HCT116 (cell line): ENCODE measurements around the gene BRD2. TPM values are rescaled to one million over a fixed set of nuclear protein-coding genes. Genes with fewer than 3 reads are reported as not detected.

Source experiments
- ATAC-seq: fragments of 200-7000 bp; cut with Tn5 transposase; 2 replicates; pipeline ENCODE4 v1.9.1; 2020; ENCODE audit warnings: mild to moderate bottlenecking, moderate library complexity
- BruUV-seq: library from RNA; stranded (reverse); fragments of 400-500 nt; replicated peaks from 2 replicates; lab custom pipeline; 2021; lab: Mats Ljungman, UMichigan
- CTCF ChIA-PET: fragments of 300-600 bp; sonication (Branson Sonifier 250); formaldehyde crosslinking; loops from one replicate; lab custom pipeline; 2021; ENCODE audit warnings: antibody characterized with exemption; lab: Charles Lee
- POLR2A ChIA-PET: fragments of 300-600, 350-600 bp; sonication (Branson Sonifier 250); formaldehyde crosslinking; loops from one replicate; lab custom pipeline; 2021; ENCODE audit warnings: antibody characterized with exemption; lab: Charles Lee
- RAD21 ChIA-PET, 2 experiments: fragments of 300-600 bp; sonication (Branson Sonifier 250); formaldehyde crosslinking; loops; one replicate each; lab custom pipeline; 2023; ENCODE audit warnings: low total read pairs in 2 of 2; ENCODE audit not compliant: uncharacterized antibody in 2 of 2, unreplicated experiment in 2 of 2, low non-redundant PET in 1 of 2; lab: Charles Lee
- DNase-seq: peaks from one replicate; pipeline ENCODE4 v3.0.0-alpha.2; 2010; ENCODE audit warnings: low read depth, low spot score
- H2AFZ ChIP-seq: fragments of 200-600 bp; shearing (Covaris generic), sonication (generic); 2 replicates; pipeline ENCODE4 v1.6.1; 2017; ENCODE audit warnings: low read depth, mixed run types, mixed read lengths, antibody characterized with exemption, low read length; ENCODE audit not compliant: poor library complexity, severe bottlenecking
- H3K27ac ChIP-seq: 2 replicates; pipeline ENCODE4 v1.5.1; 2012; ENCODE audit warnings: low read depth, low read length
- H3K27me3 ChIP-seq: fragments of 200-600 bp; sonication (generic); 2 replicates; pipeline ENCODE4 v1.6.1; 2016; ENCODE audit warnings: mixed run types, low read length, mixed read lengths; ENCODE audit not compliant: insufficient read depth
- H3K36me3 ChIP-seq, 2 experiments: fragments of 200-500 bp in 1 of 2; fragments of 200-600 bp in 1 of 2; sonication (Bioruptor generic) in 1 of 2; sonication (generic) in 1 of 2; 2 replicates each; pipeline versions ENCODE4 v1.5.1 to v1.6.1; 2014 to 2016; ENCODE audit warnings: low read length in 2 of 2, inconsistent platforms in 1 of 2, mixed read lengths in 1 of 2, mixed run types in 1 of 2; ENCODE audit not compliant: insufficient read depth in 2 of 2, control insufficient read depth in 1 of 2
- H3K4me1 ChIP-seq, 2 experiments: fragments of 200-600 bp in 1 of 2; sonication (generic) in 1 of 2; 2 replicates each; pipeline versions ENCODE4 v1.5.1 to v1.6.1; 2012 to 2017; ENCODE audit warnings: low read length in 2 of 2, inconsistent platforms in 1 of 2, mild to moderate bottlenecking in 1 of 2, mixed read lengths in 1 of 2, mixed run types in 1 of 2, moderate library complexity in 1 of 2; ENCODE audit not compliant: insufficient read depth in 2 of 2, control insufficient read depth in 1 of 2
- H3K4me2 ChIP-seq: fragments of 200-600 bp; sonication (generic); 2 replicates; pipeline ENCODE4 v1.6.1; 2017; ENCODE audit warnings: mixed run types, low read length, mixed read lengths
- H3K4me3 ChIP-seq, 2 experiments: fragments of 200-600 bp in 1 of 2; sonication (generic) in 1 of 2; replicated peaks in 1 of 2; 2 replicates each; pipeline ENCODE4 v1.5.1; 2011 to 2016; ENCODE audit warnings: low read length in 2 of 2, control low read depth in 1 of 2, low read depth in 1 of 2, mild to moderate bottlenecking in 1 of 2, mixed read lengths in 1 of 2, mixed run types in 1 of 2
- H3K79me2 ChIP-seq: fragments of 200-600 bp; sonication (generic); 2 replicates; pipeline ENCODE4 v1.6.1; 2017; ENCODE audit warnings: mild to moderate bottlenecking, mixed run types, low read length, moderate library complexity, mixed read lengths; ENCODE audit not compliant: insufficient read depth
- H3K9ac ChIP-seq: fragments of 200-600 bp; sonication (generic); 2 replicates; pipeline ENCODE4 v1.6.1; 2016; ENCODE audit warnings: low read length, mixed read lengths
- H3K9me2 ChIP-seq: fragments of 200-600 bp; sonication (generic), shearing (Covaris generic); 2 replicates; pipeline ENCODE4 v1.6.1; 2017; ENCODE audit warnings: mixed run types, mild to moderate bottlenecking, moderate library complexity; ENCODE audit not compliant: insufficient read depth
- H3K9me3 ChIP-seq, 2 experiments: fragments of 200-500 bp in 1 of 2; fragments of 200-600 bp in 1 of 2; sonication (Bioruptor generic) in 1 of 2; sonication (generic) in 1 of 2; 2 replicates each; pipeline ENCODE4 v1.6.1; 2014 to 2017; ENCODE audit warnings: low read length in 2 of 2, mixed read lengths in 2 of 2, inconsistent platforms in 1 of 2, low read depth in 1 of 2, mild to moderate bottlenecking in 1 of 2, mixed run types in 1 of 2, moderate library complexity in 1 of 2; ENCODE audit not compliant: control insufficient read depth in 1 of 2, insufficient read depth in 1 of 2
- H4K20me1 ChIP-seq: fragments of 200-600 bp; sonication (generic), shearing (Covaris generic); 2 replicates; pipeline ENCODE4 v1.6.1; 2017; ENCODE audit warnings: mixed run types, mild to moderate bottlenecking, moderate library complexity; ENCODE audit not compliant: insufficient read depth
- JUND ChIP-seq: IDR thresholded peaks from 2 replicates; pipeline ENCODE4 v1.6.1; 2012
- POLR2A ChIP-seq: IDR thresholded peaks from 2 replicates; pipeline ENCODE4 v1.7.0; 2011; ENCODE audit warnings: borderline replicate concordance; ENCODE audit not compliant: insufficient read depth, insufficient read length; ENCODE audit errors: extremely low read depth
- SIN3A ChIP-seq: IDR thresholded peaks from 2 replicates; pipeline ENCODE4 v1.6.1; 2012; ENCODE audit warnings: low read depth
- SP1 ChIP-seq: IDR thresholded peaks from 2 replicates; pipeline ENCODE4 v1.6.1; 2012; ENCODE audit warnings: low read depth
- SRF ChIP-seq: IDR thresholded peaks from 2 replicates; pipeline ENCODE4 v1.6.1; 2012; ENCODE audit warnings: low read depth
- YY1 ChIP-seq: IDR thresholded peaks from 2 replicates; pipeline ENCODE4 v1.6.1; 2011; ENCODE audit warnings: low read length, low read depth, moderate library complexity, mild to moderate bottlenecking; ENCODE audit not compliant: insufficient replicate concordance; ENCODE audit errors: extremely low read depth
- intact Hi-C: fragments of 100-400 bp; cut with micrococcal nuclease; formaldehyde crosslinking; loops from 2 replicates; pipeline ENCODE4 v1.10.0; 2022
- total RNA-seq: library from RNA; stranded (reverse); gene quantifications from one replicate; pipeline ENCODE4 v1.2.1, GENCODE V29; 2021; ENCODE audit not compliant: unreplicated experiment
- TF ChIP-seq, protein P1 (sequence below): IDR thresholded peaks from 2 replicates; pipeline ENCODE4 v1.6.1; 2012
- TF ChIP-seq, protein P2 (sequence below): IDR thresholded peaks from 2 replicates; pipeline ENCODE4 v1.6.1; 2012; ENCODE audit warnings: low read depth

The BRD2 gene
- total RNA-seq, 1 experiment from 2014 or later, result 260 TPM

DNA sequence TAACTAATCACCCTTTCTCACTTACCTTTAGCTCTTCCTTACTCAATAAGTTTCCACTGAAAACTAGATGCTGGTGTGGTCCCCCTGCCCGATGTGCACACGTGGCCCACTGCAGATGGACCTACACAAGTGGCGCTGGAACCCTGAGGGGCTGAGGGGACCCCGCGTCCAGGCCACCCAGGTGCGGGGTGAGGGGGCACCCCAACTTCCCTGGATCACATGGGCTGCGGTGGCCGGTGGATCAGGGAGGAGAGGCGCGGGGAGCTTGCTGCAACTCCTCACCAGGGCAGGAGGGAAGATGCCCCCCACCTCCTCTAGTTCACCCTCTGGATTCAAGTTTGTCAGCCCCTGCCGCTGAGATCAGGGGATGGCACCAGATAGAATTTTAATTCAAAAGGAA, 53.5 kb downstream of the BRD2 start:
- H4K20me1 ChIP-seq, result no peaks in the 10 kb centered on the region

More for the DNA sequence above, 53.5 kb downstream of the BRD2 start:
- BruUV-seq, result no TSS peak
- H3K4me3 ChIP-seq, result no peak overlapping the region
- intact Hi-C loops, result no loop called here
- H2AFZ ChIP-seq, result no peak overlapping the region
- no peak for DNase-seq
- no peaks in the 10 kb centered on the region for H3K9me3 ChIP-seq
- H3K4me2 ChIP-seq, result no peak overlapping the region
- no peaks in the 10 kb centered on the region for H3K9me2 ChIP-seq
- POLR2A ChIA-PET, result no interaction called here
- H3K4me1 ChIP-seq, result no peaks in the 10 kb centered on the region
- CTCF ChIA-PET, result no interaction called here
- H3K9ac ChIP-seq, result no peak overlapping the region
- no peaks in the 10 kb centered on the region for H3K79me2 ChIP-seq
- H3K27ac ChIP-seq, result no peak overlapping the region
- no peaks in the 10 kb centered on the region for H3K36me3 ChIP-seq
- ATAC-seq, result no peak
- RAD21 ChIA-PET, result no interaction called here
- TF ChIP-seq POLR2A (no peak), JUND (no peak), SP1 (no peak), YY1 (no peak), SRF (no peak), SIN3A (no peak)
- TF ChIP-seq, protein P1, sequence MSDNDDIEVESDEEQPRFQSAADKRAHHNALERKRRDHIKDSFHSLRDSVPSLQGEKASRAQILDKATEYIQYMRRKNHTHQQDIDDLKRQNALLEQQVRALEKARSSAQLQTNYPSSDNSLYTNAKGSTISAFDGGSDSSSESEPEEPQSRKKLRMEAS, result no peak
- TF ChIP-seq, protein P2, sequence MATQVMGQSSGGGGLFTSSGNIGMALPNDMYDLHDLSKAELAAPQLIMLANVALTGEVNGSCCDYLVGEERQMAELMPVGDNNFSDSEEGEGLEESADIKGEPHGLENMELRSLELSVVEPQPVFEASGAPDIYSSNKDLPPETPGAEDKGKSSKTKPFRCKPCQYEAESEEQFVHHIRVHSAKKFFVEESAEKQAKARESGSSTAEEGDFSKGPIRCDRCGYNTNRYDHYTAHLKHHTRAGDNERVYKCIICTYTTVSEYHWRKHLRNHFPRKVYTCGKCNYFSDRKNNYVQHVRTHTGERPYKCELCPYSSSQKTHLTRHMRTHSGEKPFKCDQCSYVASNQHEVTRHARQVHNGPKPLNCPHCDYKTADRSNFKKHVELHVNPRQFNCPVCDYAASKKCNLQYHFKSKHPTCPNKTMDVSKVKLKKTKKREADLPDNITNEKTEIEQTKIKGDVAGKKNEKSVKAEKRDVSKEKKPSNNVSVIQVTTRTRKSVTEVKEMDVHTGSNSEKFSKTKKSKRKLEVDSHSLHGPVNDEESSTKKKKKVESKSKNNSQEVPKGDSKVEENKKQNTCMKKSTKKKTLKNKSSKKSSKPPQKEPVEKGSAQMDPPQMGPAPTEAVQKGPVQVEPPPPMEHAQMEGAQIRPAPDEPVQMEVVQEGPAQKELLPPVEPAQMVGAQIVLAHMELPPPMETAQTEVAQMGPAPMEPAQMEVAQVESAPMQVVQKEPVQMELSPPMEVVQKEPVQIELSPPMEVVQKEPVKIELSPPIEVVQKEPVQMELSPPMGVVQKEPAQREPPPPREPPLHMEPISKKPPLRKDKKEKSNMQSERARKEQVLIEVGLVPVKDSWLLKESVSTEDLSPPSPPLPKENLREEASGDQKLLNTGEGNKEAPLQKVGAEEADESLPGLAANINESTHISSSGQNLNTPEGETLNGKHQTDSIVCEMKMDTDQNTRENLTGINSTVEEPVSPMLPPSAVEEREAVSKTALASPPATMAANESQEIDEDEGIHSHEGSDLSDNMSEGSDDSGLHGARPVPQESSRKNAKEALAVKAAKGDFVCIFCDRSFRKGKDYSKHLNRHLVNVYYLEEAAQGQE, result no peak
- peaks cover 8% of the 10 kb centered on the region; the same call in 1 of the 2 replicates for H3K27me3 ChIP-seq
